ENCODE results near the gene HYAL3. TPM values are rescaled to one million over a fixed set of nuclear protein-coding genes. Genes with fewer than 3 reads are reported as not detected.

HYAL3 gene
- total and polyA plus RNA-seq, 2 of the 13 experiments (the other 11 are each of a cell fraction or from before 2014, with no cell fraction given): 5.5 to 10.4 TPM

DNA sequence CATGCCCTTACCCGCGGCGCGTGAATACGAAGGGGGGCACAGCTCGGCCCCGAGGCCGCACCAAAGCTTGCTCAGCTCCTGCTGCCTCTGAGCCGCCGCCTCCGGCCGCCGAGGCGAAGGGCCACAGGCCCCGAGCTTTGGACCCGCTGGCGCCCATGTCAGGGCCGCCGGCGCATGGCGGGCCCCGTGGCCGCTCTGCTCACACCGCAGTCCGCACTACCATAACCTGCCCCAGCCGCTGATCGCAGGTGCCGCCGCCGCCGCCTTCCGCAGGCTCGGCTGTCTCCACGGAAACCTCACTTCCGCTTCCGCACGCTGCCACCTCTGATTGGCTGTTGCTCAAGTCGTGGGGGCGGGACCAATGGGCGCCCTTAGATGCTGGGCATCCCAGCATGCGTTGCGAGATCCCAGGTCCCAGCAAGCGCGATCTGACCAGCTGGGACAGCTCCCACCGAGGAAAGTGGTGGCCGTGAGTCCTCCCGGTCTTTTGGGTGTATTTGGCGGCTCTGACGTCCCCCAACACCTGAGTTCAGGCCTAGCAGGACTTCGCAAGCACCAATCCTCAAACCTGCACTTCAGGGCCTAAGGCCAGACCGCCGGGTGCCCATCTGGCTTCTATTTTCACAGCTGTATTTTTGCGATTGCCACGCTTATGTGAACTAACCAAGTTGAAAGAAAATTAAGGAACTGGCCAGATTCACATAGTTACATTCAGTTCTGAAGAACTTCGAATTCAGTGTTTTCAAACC lies 28.9 kb upstream of the HYAL3 start, which contains the start of gene TUSC2 (continued):
- TF ChIP-seq ZFP36 (IDR thresholded peaks at IDR 0.05; ENCODE audit: borderline replicate concordance, low read depth, low read length, partially characterized antibody): no peak
- no peak for TF ChIP-seq SSRP1 (CRISPR knock-in tag; IDR thresholded peaks at IDR 0.05)
- TF ChIP-seq GATAD1 (CRISPR knock-in tag; IDR thresholded peaks at IDR 0.05): peak; percentile 97
- no peak for TF ChIP-seq ZFP36L2 (CRISPR knock-in tag; IDR thresholded peaks at IDR 0.05)
- no peak for TF ChIP-seq ZBTB21 (CRISPR knock-in tag; IDR thresholded peaks at IDR 0.05)
- TF ChIP-seq, protein P1, sequence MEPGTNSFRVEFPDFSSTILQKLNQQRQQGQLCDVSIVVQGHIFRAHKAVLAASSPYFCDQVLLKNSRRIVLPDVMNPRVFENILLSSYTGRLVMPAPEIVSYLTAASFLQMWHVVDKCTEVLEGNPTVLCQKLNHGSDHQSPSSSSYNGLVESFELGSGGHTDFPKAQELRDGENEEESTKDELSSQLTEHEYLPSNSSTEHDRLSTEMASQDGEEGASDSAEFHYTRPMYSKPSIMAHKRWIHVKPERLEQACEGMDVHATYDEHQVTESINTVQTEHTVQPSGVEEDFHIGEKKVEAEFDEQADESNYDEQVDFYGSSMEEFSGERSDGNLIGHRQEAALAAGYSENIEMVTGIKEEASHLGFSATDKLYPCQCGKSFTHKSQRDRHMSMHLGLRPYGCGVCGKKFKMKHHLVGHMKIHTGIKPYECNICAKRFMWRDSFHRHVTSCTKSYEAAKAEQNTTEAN (CRISPR knock-in tag; conservative IDR thresholded peaks at IDR 0.05): no peak
- TF ChIP-seq PRPF4 (IDR thresholded peaks at IDR 0.05; ENCODE audit: low read depth, low read length, poor library complexity, severe bottlenecking): no peak
- TF ChIP-seq, protein P2, sequence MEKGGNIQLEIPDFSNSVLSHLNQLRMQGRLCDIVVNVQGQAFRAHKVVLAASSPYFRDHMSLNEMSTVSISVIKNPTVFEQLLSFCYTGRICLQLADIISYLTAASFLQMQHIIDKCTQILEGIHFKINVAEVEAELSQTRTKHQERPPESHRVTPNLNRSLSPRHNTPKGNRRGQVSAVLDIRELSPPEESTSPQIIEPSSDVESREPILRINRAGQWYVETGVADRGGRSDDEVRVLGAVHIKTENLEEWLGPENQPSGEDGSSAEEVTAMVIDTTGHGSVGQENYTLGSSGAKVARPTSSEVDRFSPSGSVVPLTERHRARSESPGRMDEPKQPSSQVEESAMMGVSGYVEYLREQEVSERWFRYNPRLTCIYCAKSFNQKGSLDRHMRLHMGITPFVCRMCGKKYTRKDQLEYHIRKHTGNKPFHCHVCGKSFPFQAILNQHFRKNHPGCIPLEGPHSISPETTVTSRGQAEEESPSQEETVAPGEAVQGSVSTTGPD (CRISPR knock-in tag; IDR thresholded peaks at IDR 0.05): no peak
- TF ChIP-seq, protein P3, sequence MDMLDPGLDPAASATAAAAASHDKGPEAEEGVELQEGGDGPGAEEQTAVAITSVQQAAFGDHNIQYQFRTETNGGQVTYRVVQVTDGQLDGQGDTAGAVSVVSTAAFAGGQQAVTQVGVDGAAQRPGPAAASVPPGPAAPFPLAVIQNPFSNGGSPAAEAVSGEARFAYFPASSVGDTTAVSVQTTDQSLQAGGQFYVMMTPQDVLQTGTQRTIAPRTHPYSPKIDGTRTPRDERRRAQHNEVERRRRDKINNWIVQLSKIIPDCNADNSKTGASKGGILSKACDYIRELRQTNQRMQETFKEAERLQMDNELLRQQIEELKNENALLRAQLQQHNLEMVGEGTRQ (IDR thresholded peaks at IDR 0.05; ENCODE audit: low read depth, low read length): no peak
- TF ChIP-seq, protein P3 (CRISPR knock-in tag; IDR thresholded peaks at IDR 0.05; ENCODE audit: borderline replicate concordance): no peak
- TF ChIP-seq, protein P4, sequence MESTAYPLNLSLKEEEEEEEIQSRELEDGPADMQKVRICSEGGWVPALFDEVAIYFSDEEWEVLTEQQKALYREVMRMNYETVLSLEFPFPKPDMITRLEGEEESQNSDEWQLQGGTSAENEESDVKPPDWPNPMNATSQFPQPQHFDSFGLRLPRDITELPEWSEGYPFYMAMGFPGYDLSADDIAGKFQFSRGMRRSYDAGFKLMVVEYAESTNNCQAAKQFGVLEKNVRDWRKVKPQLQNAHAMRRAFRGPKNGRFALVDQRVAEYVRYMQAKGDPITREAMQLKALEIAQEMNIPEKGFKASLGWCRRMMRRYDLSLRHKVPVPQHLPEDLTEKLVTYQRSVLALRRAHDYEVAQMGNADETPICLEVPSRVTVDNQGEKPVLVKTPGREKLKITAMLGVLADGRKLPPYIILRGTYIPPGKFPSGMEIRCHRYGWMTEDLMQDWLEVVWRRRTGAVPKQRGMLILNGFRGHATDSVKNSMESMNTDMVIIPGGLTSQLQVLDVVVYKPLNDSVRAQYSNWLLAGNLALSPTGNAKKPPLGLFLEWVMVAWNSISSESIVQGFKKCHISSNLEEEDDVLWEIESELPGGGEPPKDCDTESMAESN (CRISPR knock-in tag; conservative IDR thresholded peaks at IDR 0.05): no peak
- TF ChIP-seq, protein P5, sequence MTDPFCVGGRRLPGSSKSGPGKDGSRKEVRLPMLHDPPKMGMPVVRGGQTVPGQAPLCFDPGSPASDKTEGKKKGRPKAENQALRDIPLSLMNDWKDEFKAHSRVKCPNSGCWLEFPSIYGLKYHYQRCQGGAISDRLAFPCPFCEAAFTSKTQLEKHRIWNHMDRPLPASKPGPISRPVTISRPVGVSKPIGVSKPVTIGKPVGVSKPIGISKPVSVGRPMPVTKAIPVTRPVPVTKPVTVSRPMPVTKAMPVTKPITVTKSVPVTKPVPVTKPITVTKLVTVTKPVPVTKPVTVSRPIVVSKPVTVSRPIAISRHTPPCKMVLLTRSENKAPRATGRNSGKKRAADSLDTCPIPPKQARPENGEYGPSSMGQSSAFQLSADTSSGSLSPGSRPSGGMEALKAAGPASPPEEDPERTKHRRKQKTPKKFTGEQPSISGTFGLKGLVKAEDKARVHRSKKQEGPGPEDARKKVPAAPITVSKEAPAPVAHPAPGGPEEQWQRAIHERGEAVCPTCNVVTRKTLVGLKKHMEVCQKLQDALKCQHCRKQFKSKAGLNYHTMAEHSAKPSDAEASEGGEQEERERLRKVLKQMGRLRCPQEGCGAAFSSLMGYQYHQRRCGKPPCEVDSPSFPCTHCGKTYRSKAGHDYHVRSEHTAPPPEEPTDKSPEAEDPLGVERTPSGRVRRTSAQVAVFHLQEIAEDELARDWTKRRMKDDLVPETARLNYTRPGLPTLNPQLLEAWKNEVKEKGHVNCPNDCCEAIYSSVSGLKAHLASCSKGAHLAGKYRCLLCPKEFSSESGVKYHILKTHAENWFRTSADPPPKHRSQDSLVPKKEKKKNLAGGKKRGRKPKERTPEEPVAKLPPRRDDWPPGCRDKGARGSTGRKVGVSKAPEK (CRISPR knock-in tag; IDR thresholded peaks at IDR 0.05; ENCODE audit: borderline replicate concordance): no peak
- TF ChIP-seq U2AF2 (IDR thresholded peaks at IDR 0.05; ENCODE audit: low read depth, low read length): no peak
- 0 out of 2 replicates have a peak, but pooled peaks have one; percentile 44 for TF ChIP-seq CBFB (CRISPR knock-in tag; IDR thresholded peaks at IDR 0.05)
- peak; percentile 80 for TF ChIP-seq ASH2L (IDR thresholded peaks at IDR 0.05; ENCODE audit: insufficient read length, low read depth, low read length)
- peak; percentile 85 for TF ChIP-seq RFXAP (CRISPR knock-in tag; IDR thresholded peaks at IDR 0.05; ENCODE audit: borderline replicate concordance)
- no peak for TF ChIP-seq RAD51 (IDR thresholded peaks at IDR 0.05; ENCODE audit: borderline replicate concordance)
